Subcutaneous adipose tissue (tissue), 4 donors: ENCODE data around the gene CERS1. TPM values are rescaled to one million over a fixed set of nuclear protein-coding genes. Genes with fewer than 3 reads are reported as not detected.

Experiments
- total RNA-seq, 4 donors: library from RNA; depleted of rRNA; stranded (reverse); fragments of >200 nt; gene quantifications; one replicate each; pipeline ENCODE4 v1.1.0, GENCODE V29; 2016
- TF ChIP-seq, protein P1 (sequence below): fragments of 450-650 bp; IDR thresholded peaks from one replicate; pipeline ENCODE4 v1.5.1; 2016; ENCODE audit warnings: low read depth, mild to moderate bottlenecking, control low read depth, antibody characterized with exemption, moderate library complexity

The CERS1 gene
- total RNA-seq, 4 donors from 2014 or later, result not detected

DNA sequence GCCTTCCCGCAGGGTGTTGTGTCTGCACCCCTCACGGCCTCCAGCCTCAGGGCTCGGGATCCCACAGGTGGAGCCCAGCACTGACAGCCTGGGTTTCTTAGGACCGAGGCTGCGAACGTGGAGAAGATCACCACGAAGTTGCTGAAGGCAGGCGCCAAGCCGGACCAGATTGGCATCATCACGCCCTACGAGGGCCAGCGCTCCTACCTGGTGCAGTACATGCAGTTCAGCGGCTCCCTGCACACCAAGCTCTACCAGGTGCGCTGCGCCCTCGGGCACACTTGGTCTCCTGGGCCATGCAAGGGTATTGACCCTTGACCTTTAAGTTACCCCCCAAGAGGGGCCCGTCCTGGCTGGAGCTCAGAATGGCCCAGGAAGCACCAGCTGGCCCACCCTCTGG, 35.2 kb downstream of the CERS1 start:
- TF ChIP-seq, protein P1, sequence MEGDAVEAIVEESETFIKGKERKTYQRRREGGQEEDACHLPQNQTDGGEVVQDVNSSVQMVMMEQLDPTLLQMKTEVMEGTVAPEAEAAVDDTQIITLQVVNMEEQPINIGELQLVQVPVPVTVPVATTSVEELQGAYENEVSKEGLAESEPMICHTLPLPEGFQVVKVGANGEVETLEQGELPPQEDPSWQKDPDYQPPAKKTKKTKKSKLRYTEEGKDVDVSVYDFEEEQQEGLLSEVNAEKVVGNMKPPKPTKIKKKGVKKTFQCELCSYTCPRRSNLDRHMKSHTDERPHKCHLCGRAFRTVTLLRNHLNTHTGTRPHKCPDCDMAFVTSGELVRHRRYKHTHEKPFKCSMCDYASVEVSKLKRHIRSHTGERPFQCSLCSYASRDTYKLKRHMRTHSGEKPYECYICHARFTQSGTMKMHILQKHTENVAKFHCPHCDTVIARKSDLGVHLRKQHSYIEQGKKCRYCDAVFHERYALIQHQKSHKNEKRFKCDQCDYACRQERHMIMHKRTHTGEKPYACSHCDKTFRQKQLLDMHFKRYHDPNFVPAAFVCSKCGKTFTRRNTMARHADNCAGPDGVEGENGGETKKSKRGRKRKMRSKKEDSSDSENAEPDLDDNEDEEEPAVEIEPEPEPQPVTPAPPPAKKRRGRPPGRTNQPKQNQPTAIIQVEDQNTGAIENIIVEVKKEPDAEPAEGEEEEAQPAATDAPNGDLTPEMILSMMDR, result no peak

DNA sequence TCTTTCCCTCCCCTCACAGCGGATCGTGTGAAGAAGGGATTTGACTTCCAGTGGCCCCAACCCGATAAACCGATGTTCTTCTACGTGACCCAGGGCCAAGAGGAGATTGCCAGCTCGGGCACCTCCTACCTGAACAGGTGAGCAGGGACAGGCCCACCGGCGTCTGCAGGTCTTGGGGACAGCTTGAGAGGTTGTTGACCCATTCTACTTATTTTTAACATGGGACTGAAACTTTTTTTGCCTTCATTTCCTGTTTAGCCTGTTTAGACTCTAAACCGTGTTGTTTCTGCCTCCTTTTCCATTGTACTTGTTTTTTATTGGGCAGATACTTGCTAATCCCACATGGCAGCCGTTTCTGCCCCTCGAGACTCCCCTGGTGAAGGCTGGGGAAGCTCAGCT, 35.7 kb downstream of the CERS1 start:
- TF ChIP-seq, protein P1, result no peak

- TF ChIP-seq, protein P1, result no peak
Observed at GRCh38 chr19:18859676-18860301, 36.2 kb downstream of the CERS1 start.

- TF ChIP-seq, protein P1, result no peak
Observed at GRCh38 chr19:18858906-18859646, 36.9 kb downstream of the CERS1 start.

DNA sequence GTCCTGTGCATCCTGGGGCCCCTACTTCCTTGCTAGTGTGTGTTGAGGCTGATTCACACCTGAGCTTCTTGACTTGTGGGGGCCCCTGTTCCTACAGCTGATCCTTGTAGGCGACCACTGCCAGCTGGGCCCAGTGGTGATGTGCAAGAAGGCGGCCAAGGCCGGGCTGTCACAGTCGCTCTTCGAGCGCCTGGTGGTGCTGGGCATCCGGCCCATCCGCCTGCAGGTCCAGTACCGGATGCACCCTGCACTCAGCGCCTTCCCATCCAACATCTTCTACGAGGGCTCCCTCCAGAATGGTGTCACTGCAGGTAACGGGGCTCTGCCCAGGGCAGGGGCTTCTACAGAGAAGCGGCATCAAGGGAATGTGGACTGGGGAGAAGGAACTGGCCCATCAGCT, 38.7 kb downstream of the CERS1 start:
- TF ChIP-seq, protein P1, result no peak

DNA sequence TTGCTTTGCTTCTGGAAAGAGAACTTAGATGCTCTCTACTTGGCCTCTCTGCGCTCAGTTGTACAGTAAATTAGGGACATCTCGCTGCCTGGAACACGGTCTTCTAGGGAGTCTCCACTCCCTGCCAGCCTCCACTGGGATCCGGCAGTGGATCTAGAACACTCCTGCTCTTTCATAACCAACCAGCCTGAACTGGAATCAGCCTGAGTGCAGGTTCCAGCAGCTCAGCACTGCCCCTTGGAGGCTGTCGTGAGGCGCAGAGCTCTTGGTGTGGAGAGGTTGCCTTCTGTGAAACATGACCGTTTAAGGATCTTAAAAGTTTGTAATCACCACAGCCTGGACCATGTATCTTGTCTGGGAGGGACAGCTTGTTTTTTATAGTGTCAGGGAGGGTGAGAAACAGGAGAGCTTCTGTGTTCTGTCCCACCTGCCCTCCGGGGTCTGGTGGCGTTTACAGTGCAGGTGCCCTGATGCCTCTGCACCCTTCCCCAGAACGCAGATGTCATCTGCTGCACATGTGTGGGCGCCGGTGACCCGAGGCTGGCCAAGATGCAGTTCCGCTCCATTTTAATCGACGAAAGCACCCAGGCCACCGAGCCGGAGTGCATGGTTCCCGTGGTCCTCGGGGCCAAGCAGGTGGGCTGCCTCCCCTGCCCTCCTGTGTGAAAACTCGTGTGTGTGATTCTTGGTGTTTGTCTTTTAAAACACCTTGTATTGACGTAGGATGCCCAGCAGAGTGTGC, 39.4 kb downstream of the CERS1 start:
- TF ChIP-seq, protein P1, result no peak
